T-cell (primary cell): ENCODE measurements around the gene NIPSNAP2. TPM values are rescaled to one million over a fixed set of nuclear protein-coding genes. Genes with fewer than 3 reads are reported as not detected.
"Not testable (repeated sequence)": the region's sequence is repeated elsewhere in the genome, so short reads cannot be mapped to it uniquely, and the experiment has no call there.

Source experiments
- ATAC-seq, 4 experiments: fragments of 200-7000 bp in 3 of 4; fragments of 150-1000 bp in 1 of 4; cut with Tn5 transposase; replicated peaks in 1 of 4; 1 replicate in 3 of 4; 2 replicates in 1 of 4; pipeline ENCODE4 v1.10.0; 2021; ENCODE audit warnings: moderate library complexity in 3 of 4, mild to moderate bottlenecking in 2 of 4, moderate number of reproducible peaks in 1 of 4
- CTCF ChIA-PET, 2 donors: fragments of 300-600 bp; sonication (Branson Sonifier 250); formaldehyde crosslinking; loops; one replicate each; lab custom pipeline; 2022; ENCODE audit warnings: antibody characterized with exemption in 2 of 2; lab: Charles Lee
- POLR2A ChIA-PET, 2 donors: fragments of 300-600 bp; sonication (Branson Sonifier 250); formaldehyde crosslinking; loops; one replicate each; lab custom pipeline; 2022; ENCODE audit warnings: antibody characterized with exemption in 2 of 2; lab: Charles Lee
- DNase-seq, 35 experiments: peaks; one replicate each; pipeline versions ENCODE4 v3.0.0 to v3.0.0-alpha.2; 2013 to 2023
- H3K27ac ChIP-seq: one replicate; pipeline ENCODE4 v1.5.1; 2013; ENCODE audit warnings: low read length
- H3K27me3 ChIP-seq, 2 experiments: replicated peaks in 1 of 2; 1 replicate in 1 of 2; 2 replicates in 1 of 2; pipeline versions ENCODE4 v1.6.1 to v1.7.0; 2013; ENCODE audit warnings: low read length in 1 of 2, mixed read lengths in 1 of 2; ENCODE audit not compliant: control insufficient read depth in 2 of 2, insufficient read depth in 2 of 2; ENCODE audit errors: extremely low read depth in 1 of 2
- H3K36me3 ChIP-seq, 2 donors: 1 replicate in 1 of 2; 2 replicates in 1 of 2; pipeline versions ENCODE4 v1.6.1 to v1.7.0; 2013; ENCODE audit warnings: low read length in 1 of 2; ENCODE audit not compliant: control insufficient read depth in 2 of 2, insufficient read depth in 1 of 2; ENCODE audit errors: extremely low read depth in 1 of 2
- H3K4me1 ChIP-seq, 2 experiments: 1 replicate in 1 of 2; 2 replicates in 1 of 2; pipeline versions ENCODE4 v1.6.1 to v1.7.0; 2013; ENCODE audit warnings: low read length in 2 of 2, mixed read lengths in 1 of 2; ENCODE audit not compliant: insufficient read depth in 2 of 2, control insufficient read depth in 1 of 2; ENCODE audit errors: extremely low read depth in 1 of 2
- H3K4me3 ChIP-seq, 2 donors: 1 replicate in 1 of 2; 2 replicates in 1 of 2; pipeline versions ENCODE4 v1.5.1 to v1.7.0; 2013; ENCODE audit warnings: mild to moderate bottlenecking in 2 of 2, low read length in 1 of 2, moderate library complexity in 1 of 2; ENCODE audit not compliant: control insufficient read depth in 1 of 2; ENCODE audit errors: extremely low read depth in 1 of 2
- H3K9me3 ChIP-seq: 2 replicates; pipeline ENCODE4 v1.7.0; 2013
- H3K27ac Mint-ChIP-seq, 2 donors: one replicate each; pipeline ENCODE4 v1.8.0; 2020 to 2021; ENCODE audit warnings: mild to moderate bottlenecking in 2 of 2, mixed read lengths in 2 of 2
- H3K27me3 Mint-ChIP-seq, 2 donors: one replicate each; pipeline ENCODE4 v1.8.0; 2021 to 2022; ENCODE audit warnings: mixed read lengths in 2 of 2
- H3K36me3 Mint-ChIP-seq: one replicate; pipeline ENCODE4 v1.8.0; 2021; ENCODE audit warnings: mixed read lengths
- H3K4me1 Mint-ChIP-seq, 3 donors: one replicate each; pipeline ENCODE4 v1.8.0; 2020 to 2022; ENCODE audit warnings: mixed read lengths in 3 of 3, mild to moderate bottlenecking in 1 of 3
- H3K4me3 Mint-ChIP-seq, 3 donors: one replicate each; pipeline ENCODE4 v1.8.0; 2020 to 2022; ENCODE audit warnings: mild to moderate bottlenecking in 3 of 3, mixed read lengths in 3 of 3, moderate library complexity in 3 of 3
- H3K9me3 Mint-ChIP-seq, 3 donors: one replicate each; pipeline ENCODE4 v1.8.0; 2020 to 2022; ENCODE audit warnings: mixed read lengths in 3 of 3
- WGBS: methylation state at CpG from one replicate; pipeline ENCODE4 v1.1.5; 2013; ENCODE audit warnings: missing lambda C conversion rate; ENCODE audit not compliant: insufficient coverage; 5-methylcytosine and 5-hydroxymethylcytosine counted together
- total RNA-seq, 35 experiments: library from RNA in 6 of 35; stranded (reverse) in 6 of 35; fragments of 120-200 nt in 1 of 35; gene quantifications; one replicate each; pipeline versions ENCODE4 v1.2.1 to v1.2.4 and lab custom pipeline; 2013 to 2026

The NIPSNAP2 gene
- total RNA-seq, 5 donors from 2014 or later (not counting 1 experiment from before 2014, with no cell fraction given): 24.1 to 38.6 (median 28.4) TPM

DNA sequence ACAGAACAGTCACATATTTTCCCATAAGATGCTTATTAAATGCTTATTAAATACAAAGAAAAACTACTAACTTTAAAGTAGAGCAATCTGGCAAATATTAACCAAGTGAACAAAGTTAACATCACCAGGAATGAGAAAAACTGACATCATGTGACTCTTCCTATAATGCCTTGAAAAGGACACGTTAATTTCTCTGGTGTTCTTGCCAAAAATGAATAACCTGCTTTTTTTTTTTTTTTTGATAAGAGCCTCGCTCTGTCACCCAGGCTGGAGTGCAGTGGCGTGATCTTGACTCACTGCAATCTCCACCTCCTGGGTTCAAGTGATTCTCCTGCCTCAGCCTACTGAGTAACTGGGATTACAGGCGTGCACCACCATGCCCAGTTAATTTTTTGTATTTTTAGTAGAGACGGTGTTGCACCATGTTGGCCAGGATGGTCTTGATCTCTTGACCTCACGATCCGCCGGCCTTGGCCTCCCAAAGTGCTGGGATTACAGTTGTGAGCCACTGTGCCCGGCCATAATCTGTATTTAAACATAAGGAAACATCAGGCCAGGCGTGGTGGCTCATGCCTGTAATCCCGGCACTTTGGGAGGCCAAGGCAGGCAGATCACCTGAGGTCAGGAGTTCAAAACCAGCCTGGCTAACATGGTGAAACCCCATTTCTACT lies 83.2 kb downstream of the NIPSNAP2 start:
- not testable (repeated sequence) for H3K4me3 ChIP-seq, H3K9me3 Mint-ChIP-seq, H3K27ac Mint-ChIP-seq, H3K9me3 ChIP-seq, DNase-seq, H3K36me3 Mint-ChIP-seq, H3K27me3 Mint-ChIP-seq, H3K27ac ChIP-seq, ATAC-seq, H3K27me3 ChIP-seq, H3K36me3 ChIP-seq, H3K4me3 Mint-ChIP-seq
- POLR2A ChIA-PET: interaction anchor here in 1 of 2 donors (0.6 kb wide), 1 partner anchor 8 kb away, joined by 4 read pairs; no protein-coding TSS in a partner anchor
- peaks cover 15 to 22% (median 19%) of the 10 kb centered on the region in 3 donors for H3K4me1 Mint-ChIP-seq
- 100% methylated on average over 5 of the region's 11 CpGs for WGBS
- peaks cover 8 to 21% of the 10 kb centered on the region in 2 experiments for H3K4me1 ChIP-seq
- CTCF ChIA-PET: interaction anchor here in 1 of 2 donors (0.6 to 0.7 kb wide), 2 partner anchors 9 to 685 kb away, joined by 3 to 6 read pairs; no protein-coding TSS in a partner anchor

DNA sequence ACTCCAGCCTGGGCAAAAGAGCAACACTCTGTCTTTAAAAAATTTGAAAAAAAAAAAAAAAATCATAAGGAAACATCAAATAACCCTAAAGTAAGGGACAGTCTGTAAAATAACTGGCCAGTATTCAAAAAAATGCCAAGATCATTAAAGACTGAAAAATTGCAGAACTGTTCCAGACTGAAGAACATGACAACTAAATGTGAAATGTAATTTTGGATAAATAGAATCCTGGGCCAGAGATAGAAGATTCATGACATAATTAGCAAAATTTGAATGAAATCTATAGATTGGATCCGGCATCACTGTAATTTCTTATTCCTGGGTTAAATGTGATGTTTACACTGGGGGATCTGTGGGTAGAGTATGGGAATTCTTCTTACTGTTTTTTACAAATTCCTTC lies 83.9 kb downstream of the NIPSNAP2 start:
- Histone ChIP-seq H3K36me3 (peaks cover under 1 to 4% of the 10 kb centered on the region in 2 donors), H3K9me3 (no peaks in the 10 kb centered on the region), H3K27me3 (no peaks in the 10 kb centered on the region), H3K4me1 (peaks cover 11 to 28% of the 10 kb centered on the region in 2 experiments), H3K27ac (no peak overlapping the region), H3K4me3 (no peak overlapping the region)
- H3K4me1 Mint-ChIP-seq: peaks cover 22 to 29% (median 25%) of the 10 kb centered on the region in 3 donors
- no peak overlapping the region for H3K27ac Mint-ChIP-seq
- ChIA-PET POLR2A (no interaction called here), CTCF (interaction anchor here in 1 of 2 donors (0.7 kb wide), 1 partner anchor 686 kb away, joined by 6 read pairs; no protein-coding TSS in a partner anchor)
- DNase-seq (no peak), ATAC-seq (no peak)
- H3K36me3 Mint-ChIP-seq: no peaks in the 10 kb centered on the region
- no peaks in the 10 kb centered on the region for H3K27me3 Mint-ChIP-seq
- WGBS: no CpG with 5 or more reads among the region's 1 CpG
- no peaks in the 10 kb centered on the region for H3K9me3 Mint-ChIP-seq
- no peak overlapping the region for H3K4me3 Mint-ChIP-seq

DNA sequence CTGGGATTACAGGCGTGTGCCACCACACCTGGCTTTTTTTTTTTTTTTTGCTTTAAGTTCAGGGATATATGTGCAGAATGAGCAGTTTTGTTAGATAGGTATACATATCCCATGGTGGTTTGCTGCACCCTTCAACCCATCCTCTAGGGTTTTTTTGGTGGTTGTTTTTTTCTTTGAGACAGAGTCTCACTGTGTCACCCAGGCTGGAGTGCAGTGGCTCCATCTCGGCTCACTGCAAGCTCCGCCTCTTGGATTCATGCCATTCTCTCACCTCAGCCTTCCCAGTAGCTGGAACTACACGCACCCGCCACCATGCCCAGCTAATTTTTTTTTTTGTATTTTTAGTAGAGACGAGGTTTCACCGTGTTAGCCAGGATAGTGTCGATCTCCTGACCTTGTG lies 84.4 kb downstream of the NIPSNAP2 start:
- peaks cover 11 to 31% of the 10 kb centered on the region in 2 experiments for H3K4me1 ChIP-seq
- H3K27ac Mint-ChIP-seq, H3K27me3 ChIP-seq: not testable (repeated sequence)

More for the DNA sequence above, 84.4 kb downstream of the NIPSNAP2 start:
- H3K4me3 Mint-ChIP-seq, H3K27ac ChIP-seq, POLR2A ChIA-PET, H3K9me3 ChIP-seq, H3K36me3 ChIP-seq, DNase-seq, CTCF ChIA-PET, H3K9me3 Mint-ChIP-seq, H3K27me3 Mint-ChIP-seq, H3K4me3 ChIP-seq, ATAC-seq, H3K36me3 Mint-ChIP-seq: not testable (repeated sequence)
- peaks cover 26 to 34% (median 30%) of the 10 kb centered on the region in 3 donors for H3K4me1 Mint-ChIP-seq
- WGBS: no CpG with 5 or more reads among the region's 8 CpGs

Other genes starting within 250 kb of the NIPSNAP2 start
- gene SEPTIN14, start 101.8 kb upstream of the NIPSNAP2 start, total RNA-seq: not detected
- gene ZNF713, start 77.1 kb upstream of the NIPSNAP2 start, total RNA-seq: 1 to 10 TPM; 2.8 to 5.5 (median 4.1) TPM
- gene MRPS17, start 12.7 kb upstream of the NIPSNAP2 start, total RNA-seq: 10 to 100 TPM in 4 of 5 donors, 1 to 10 TPM in 1; 7.8 to 12.2 (median 11.1) TPM
- 1 to 10 TPM; 1.9 to 8.3 (median 5.7) TPM for gene PSPH, start 86.9 kb downstream of the NIPSNAP2 start, total RNA-seq
- 10 to 100 TPM; 44.6 to 74.7 (median 70.3) TPM for gene CCT6A, start 87.2 kb downstream of the NIPSNAP2 start, total RNA-seq
- 100 to 1,000 TPM; 127 to 182 (median 174) TPM for gene SUMF2, start 99.7 kb downstream of the NIPSNAP2 start, total RNA-seq
- gene PHKG1, start 128.4 kb downstream of the NIPSNAP2 start, total RNA-seq: 1 to 10 TPM; 2.6 to 5.5 (median 3.7) TPM
- 100 to 1,000 TPM; 173 to 209 (median 189) TPM for gene CHCHD2, start 141.9 kb downstream of the NIPSNAP2 start, total RNA-seq
- gene NUPR2, start 151.8 kb downstream of the NIPSNAP2 start, total RNA-seq: under 1 TPM in 1 of 5 donors, not detected in 4; 0.67 TPM